ENCODE measurements around the gene IL4R.

DNA sequence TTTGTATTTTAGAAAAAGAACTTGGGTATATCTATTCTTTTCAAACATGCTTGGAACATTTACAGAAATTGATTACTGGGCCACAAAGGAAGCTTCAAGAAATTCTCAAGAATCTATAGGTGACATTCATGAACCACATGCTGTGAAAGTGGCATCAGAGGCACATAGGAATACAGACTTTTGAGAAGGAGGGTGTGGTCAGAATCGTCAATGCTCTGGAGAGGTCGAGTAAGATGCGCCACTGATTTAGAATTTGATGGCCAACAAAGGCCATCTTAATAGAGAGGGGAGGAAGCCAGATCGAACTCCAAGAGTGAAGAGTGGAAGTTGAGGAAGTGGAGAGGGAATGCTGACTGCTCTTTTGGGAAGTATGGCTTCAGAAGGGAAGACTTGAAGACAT lies 41.7 kb upstream of the IL4R start:
- TF ChIP-seq, protein P1, sequence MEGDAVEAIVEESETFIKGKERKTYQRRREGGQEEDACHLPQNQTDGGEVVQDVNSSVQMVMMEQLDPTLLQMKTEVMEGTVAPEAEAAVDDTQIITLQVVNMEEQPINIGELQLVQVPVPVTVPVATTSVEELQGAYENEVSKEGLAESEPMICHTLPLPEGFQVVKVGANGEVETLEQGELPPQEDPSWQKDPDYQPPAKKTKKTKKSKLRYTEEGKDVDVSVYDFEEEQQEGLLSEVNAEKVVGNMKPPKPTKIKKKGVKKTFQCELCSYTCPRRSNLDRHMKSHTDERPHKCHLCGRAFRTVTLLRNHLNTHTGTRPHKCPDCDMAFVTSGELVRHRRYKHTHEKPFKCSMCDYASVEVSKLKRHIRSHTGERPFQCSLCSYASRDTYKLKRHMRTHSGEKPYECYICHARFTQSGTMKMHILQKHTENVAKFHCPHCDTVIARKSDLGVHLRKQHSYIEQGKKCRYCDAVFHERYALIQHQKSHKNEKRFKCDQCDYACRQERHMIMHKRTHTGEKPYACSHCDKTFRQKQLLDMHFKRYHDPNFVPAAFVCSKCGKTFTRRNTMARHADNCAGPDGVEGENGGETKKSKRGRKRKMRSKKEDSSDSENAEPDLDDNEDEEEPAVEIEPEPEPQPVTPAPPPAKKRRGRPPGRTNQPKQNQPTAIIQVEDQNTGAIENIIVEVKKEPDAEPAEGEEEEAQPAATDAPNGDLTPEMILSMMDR (IDR thresholded peaks at IDR 0.05): no peak
- no peak for TF ChIP-seq POLR2A (IDR thresholded peaks at IDR 0.05)

Measured in testis (tissue), 2 donors.